Tibial nerve (tissue), 4 donors: ENCODE measurements around the gene SORCS2.

ENCODE experiments used
- EP300 ChIP-seq, 2 donors: sonication (generic); formaldehyde crosslinking; IDR thresholded peaks; one replicate each; pipeline ENCODE4 v1.6.1; 2017; ENCODE audit warnings: antibody characterized with exemption in 2 of 2, mild to moderate bottlenecking in 1 of 2
- POLR2A ChIP-seq, 2 donors: fragments of 450-650 bp; IDR thresholded peaks; one replicate each; pipeline ENCODE4 v1.6.1; 2017; ENCODE audit warnings: antibody characterized with exemption in 2 of 2, mild to moderate bottlenecking in 2 of 2, moderate library complexity in 2 of 2
- TF ChIP-seq, protein P1 (sequence below), 5 experiments: fragments of 200-600 bp in 3 of 5; fragments of 450-650 bp in 2 of 5; sonication (generic) in 3 of 5; IDR thresholded peaks; one replicate each; pipeline ENCODE4 v1.5.1; 2016 to 2019; ENCODE audit warnings: antibody characterized with exemption in 5 of 5, mild to moderate bottlenecking in 3 of 5, moderate library complexity in 2 of 5

DNA sequence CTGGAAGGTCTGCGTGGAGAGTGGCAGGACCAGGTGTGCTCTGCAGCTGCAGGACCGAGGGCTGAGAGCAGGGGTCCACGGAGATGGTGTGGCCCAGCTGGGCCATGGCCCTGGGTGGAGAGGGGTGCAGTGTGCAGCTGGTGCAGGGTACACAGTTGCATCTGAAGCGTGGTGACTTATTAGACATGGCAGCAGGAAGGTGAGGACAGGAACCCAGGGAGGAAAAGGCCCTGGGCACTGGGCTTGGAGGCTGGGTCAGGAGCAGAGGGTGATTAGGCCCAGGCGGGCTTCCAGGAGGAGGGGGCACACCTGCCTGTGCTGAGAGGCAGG is 457.0 kb downstream of the SORCS2 start:
- no peak for TF ChIP-seq EP300 (IDR thresholded peaks at IDR 0.05)
- TF ChIP-seq, protein P1, sequence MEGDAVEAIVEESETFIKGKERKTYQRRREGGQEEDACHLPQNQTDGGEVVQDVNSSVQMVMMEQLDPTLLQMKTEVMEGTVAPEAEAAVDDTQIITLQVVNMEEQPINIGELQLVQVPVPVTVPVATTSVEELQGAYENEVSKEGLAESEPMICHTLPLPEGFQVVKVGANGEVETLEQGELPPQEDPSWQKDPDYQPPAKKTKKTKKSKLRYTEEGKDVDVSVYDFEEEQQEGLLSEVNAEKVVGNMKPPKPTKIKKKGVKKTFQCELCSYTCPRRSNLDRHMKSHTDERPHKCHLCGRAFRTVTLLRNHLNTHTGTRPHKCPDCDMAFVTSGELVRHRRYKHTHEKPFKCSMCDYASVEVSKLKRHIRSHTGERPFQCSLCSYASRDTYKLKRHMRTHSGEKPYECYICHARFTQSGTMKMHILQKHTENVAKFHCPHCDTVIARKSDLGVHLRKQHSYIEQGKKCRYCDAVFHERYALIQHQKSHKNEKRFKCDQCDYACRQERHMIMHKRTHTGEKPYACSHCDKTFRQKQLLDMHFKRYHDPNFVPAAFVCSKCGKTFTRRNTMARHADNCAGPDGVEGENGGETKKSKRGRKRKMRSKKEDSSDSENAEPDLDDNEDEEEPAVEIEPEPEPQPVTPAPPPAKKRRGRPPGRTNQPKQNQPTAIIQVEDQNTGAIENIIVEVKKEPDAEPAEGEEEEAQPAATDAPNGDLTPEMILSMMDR (IDR thresholded peaks at IDR 0.05) = no peak
- TF ChIP-seq POLR2A (IDR thresholded peaks at IDR 0.05) = no peak
